Measurements from ENCODE around the gene BARX1. TPM values are rescaled to one million over a fixed set of nuclear protein-coding genes. Genes with fewer than 3 reads are reported as not detected.

Gene BARX1
- polyA plus RNA-seq, 4 donors = 0.17 to 0.59 (median 0.45) TPM

DNA sequence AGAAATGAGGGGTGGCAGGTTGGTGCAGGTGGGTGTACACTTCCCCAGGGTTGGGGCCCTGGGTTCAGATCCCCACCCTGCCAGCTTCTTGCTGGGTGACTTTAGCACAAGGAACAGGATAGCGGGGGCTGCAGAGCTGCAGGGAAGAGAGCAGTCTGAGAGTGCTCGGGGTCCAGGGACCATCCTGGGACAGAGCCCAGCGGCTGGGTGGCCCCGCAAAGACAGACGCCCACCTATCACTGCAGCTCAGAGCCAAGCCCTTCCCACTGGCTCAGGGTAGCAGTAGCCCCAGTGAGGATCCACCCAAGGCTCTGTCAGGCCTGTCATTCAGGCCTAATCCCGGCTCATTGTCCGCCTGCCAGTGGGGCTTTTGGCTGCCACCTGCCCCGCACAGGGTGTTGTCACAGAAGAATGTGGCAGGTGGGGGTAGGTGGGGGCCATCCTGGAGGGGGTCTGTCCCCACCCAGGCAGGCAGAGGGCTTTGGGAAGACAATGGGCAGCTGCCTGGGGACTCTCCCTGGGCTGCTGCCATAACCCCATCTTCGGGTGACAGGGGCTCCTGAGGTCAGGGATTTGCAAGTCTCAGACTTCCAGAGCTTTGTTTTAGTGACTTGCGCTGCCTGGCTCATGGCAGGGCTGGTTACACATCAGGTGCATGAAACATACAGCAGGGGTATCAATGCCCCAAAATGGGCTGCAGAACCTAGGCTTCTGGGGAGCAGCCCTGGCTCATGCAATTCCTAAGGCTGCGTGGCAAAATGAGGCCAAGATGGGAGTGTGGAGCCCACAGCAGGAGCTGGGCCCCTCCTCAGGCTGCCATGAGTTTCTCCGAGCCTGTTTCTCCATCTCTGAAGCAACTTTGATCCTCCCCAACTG is 52.1 kb downstream of the BARX1 start:
- DNase-seq (ENCODE audit: low read depth in 4 of 4, low spot score in 2 of 4) = no peak

DNA sequence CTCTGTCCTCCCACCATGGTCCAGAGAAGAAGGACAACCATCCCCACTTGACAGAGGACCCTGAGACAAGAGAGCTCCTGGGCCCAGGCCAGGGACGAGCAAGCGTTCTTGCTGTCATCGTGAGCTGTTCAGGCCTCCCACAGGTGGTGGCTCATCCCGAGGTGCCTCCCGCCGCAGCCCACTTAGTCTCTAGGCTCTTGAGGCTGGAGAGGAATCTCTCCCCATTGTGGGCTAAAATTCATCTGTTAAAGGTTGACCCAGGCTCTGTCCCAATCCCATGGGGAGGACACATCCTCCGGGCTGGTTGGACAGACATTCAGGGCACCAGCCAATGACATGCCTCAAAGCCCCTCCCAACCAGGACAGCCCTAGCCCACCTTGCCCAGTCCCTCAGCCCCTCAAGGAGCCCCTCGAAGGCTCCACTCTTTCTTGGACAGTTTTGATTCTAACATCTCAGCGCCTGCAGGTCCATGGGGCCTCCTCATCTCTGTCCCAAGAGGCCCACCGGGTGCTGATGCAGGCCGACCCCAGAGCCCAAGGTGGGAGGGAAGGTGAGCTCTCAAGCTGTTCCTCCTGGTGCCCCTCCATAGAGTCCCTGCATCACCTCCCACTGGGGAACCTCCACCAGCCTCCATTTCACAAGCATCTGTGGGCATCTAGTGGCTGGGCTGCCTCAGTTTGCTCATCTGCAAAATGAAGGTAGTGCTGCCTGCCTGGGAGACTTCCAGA is 52.9 kb downstream of the BARX1 start:
- DNase-seq (ENCODE audit: low read depth in 4 of 4, low spot score in 2 of 4) = no peak

Other genes starting within 250 kb of the BARX1 start
- 10 to 100 TPM in 3 of 4 donors, 1 to 10 TPM in 1; 8.6 to 16.1 (median 12.3) TPM for gene PTPDC1, start 129.1 kb upstream of the BARX1 start, polyA plus RNA-seq (ENCODE audit: insufficient read length in 4 of 4)

Data from left renal cortex interstitium (tissue), 4 donors.